Panc1 (cell line): Measurements from ENCODE around the gene SYP.

ENCODE experiments used
- POLR2AphosphoS5 ChIP-seq: IDR thresholded peaks from 2 replicates; pipeline ENCODE4 v1.6.1; 2012; ENCODE audit warnings: mild to moderate bottlenecking, low read depth, low read length, moderate library complexity
- REST ChIP-seq, 2 experiments: IDR thresholded peaks; 2 replicates each; pipeline ENCODE4 v1.6.1; 2011 to 2012; ENCODE audit warnings: low read depth in 2 of 2, control low read depth in 1 of 2, low read length in 1 of 2, mild to moderate bottlenecking in 1 of 2, moderate library complexity in 1 of 2; ENCODE audit not compliant: insufficient read depth in 1 of 2
- SIN3A ChIP-seq: IDR thresholded peaks from 2 replicates; pipeline ENCODE4 v1.6.1; 2012; ENCODE audit warnings: low read depth, mild to moderate bottlenecking, low read length, moderate library complexity, borderline replicate concordance; ENCODE audit not compliant: insufficient read depth
- TCF7L2 ChIP-seq: IDR thresholded peaks from 2 replicates; pipeline ENCODE4 v1.6.1; 2011; ENCODE audit warnings: mild to moderate bottlenecking, low read depth, low read length, inconsistent platforms
- TF ChIP-seq, protein P1 (sequence below): fragments of 450-650 bp; IDR thresholded peaks from 2 replicates; pipeline ENCODE4 v1.5.1; 2017; ENCODE audit warnings: mild to moderate bottlenecking

GRCh38 chrX:49179358-49179757 lies 20.6 kb downstream of the SYP start:
- TF ChIP-seq, protein P1, sequence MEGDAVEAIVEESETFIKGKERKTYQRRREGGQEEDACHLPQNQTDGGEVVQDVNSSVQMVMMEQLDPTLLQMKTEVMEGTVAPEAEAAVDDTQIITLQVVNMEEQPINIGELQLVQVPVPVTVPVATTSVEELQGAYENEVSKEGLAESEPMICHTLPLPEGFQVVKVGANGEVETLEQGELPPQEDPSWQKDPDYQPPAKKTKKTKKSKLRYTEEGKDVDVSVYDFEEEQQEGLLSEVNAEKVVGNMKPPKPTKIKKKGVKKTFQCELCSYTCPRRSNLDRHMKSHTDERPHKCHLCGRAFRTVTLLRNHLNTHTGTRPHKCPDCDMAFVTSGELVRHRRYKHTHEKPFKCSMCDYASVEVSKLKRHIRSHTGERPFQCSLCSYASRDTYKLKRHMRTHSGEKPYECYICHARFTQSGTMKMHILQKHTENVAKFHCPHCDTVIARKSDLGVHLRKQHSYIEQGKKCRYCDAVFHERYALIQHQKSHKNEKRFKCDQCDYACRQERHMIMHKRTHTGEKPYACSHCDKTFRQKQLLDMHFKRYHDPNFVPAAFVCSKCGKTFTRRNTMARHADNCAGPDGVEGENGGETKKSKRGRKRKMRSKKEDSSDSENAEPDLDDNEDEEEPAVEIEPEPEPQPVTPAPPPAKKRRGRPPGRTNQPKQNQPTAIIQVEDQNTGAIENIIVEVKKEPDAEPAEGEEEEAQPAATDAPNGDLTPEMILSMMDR, result no peak
- TF ChIP-seq SIN3A, result no peak
- TF ChIP-seq POLR2AphosphoS5, result no peak
- no peak for TF ChIP-seq REST (IDR thresholded peaks at IDR 0.05; ENCODE audit: insufficient read depth in 1 of 2, low read depth in 2 of 2, low read length in 1 of 2)
- no peak for TF ChIP-seq TCF7L2
